ENCODE results near the gene CNPY1. TPM values are rescaled to one million over a fixed set of nuclear protein-coding genes. Genes with fewer than 3 reads are reported as not detected.

The CNPY1 gene
- total RNA-seq, 5 donors from 2014 or later (not counting 1 experiment from before 2014, with no cell fraction given), result not detected

DNA sequence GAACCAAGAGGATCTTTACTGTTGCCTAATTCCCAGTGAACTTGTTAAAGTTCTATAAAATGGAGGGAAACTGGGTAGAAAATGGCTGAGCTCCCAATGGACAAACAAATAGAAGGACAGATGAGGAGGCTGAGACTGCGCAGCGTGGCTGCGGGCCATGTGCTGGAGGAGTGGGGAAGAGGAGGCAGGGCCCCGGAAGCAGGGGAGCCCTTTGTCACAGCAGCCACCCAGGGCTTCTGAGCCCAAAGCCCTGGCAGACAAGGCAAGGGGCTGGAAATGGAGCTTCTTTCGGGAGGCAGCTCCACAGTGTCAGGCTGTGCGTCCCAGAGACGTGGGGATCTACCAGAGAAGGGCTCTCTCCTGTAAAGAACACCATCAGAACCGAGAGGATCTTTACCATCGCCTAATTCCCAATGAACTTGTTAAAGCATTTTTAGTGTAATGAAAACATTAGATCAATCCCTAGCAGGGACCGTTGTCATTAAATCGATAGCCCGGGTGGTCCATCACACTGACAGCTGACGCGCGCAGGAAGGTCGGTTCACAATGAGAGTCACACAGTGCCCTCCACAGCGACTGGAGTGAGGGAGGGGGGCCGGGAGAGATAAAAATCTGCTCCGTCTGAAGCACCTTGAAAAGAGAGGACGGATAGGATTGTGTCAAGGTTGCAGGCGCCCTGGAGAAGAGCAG lies 14.0 kb upstream of the CNPY1 start:
- Histone ChIP-seq H3K36me3 (ENCODE audit: control insufficient read depth in 2 of 2, extremely low read depth in 1 of 2, insufficient read depth in 1 of 2, low read length in 1 of 2) (no peaks in the 10 kb centered on the region), H3K27me3 (replicated peaks in 1 of 2; ENCODE audit: control insufficient read depth in 2 of 2, extremely low read depth in 1 of 2, insufficient read depth in 2 of 2, low read length in 1 of 2) (peaks cover 0 to 35% of the 10 kb centered on the region in 2 experiments), H3K27ac (ENCODE audit: low read length) (no peak overlapping the region), H3K4me1 (ENCODE audit: control insufficient read depth in 1 of 2, extremely low read depth in 1 of 2, insufficient read depth in 2 of 2, low read length in 2 of 2) (no peaks in the 10 kb centered on the region), H3K9me3 (no peaks in the 10 kb centered on the region), H3K4me3 (ENCODE audit: control insufficient read depth in 1 of 2, extremely low read depth in 1 of 2, low read length in 1 of 2) (no peak overlapping the region)
- no peaks in the 10 kb centered on the region for H3K9me3 Mint-ChIP-seq
- H3K4me3 Mint-ChIP-seq, result no peak overlapping the region
- ATAC-seq (replicated peaks in 1 of 4), result no peak
- H3K27me3 Mint-ChIP-seq, result peaks cover 6 to 16% of the 10 kb centered on the region in 2 donors
- H3K4me1 Mint-ChIP-seq, result no peaks in the 10 kb centered on the region
- H3K27ac Mint-ChIP-seq, result no peak overlapping the region
- 84% methylated on average over 18 of the region's 21 CpGs for WGBS (ENCODE audit: insufficient coverage)
- ChIA-PET POLR2A (no interaction called here), CTCF (no interaction called here)
- no peaks in the 10 kb centered on the region for H3K36me3 Mint-ChIP-seq
- DNase-seq, result no peak

GRCh38 chr7:155559519-155560108 lies 13.3 kb upstream of the CNPY1 start:
- Histone ChIP-seq H3K4me1 (ENCODE audit: control insufficient read depth in 1 of 2, extremely low read depth in 1 of 2, insufficient read depth in 2 of 2, low read length in 2 of 2) (no peaks in the 10 kb centered on the region), H3K9me3 (no peaks in the 10 kb centered on the region), H3K27ac (ENCODE audit: low read length) (no peak overlapping the region), H3K4me3 (ENCODE audit: control insufficient read depth in 1 of 2, extremely low read depth in 1 of 2, low read length in 1 of 2) (no peak overlapping the region), H3K36me3 (ENCODE audit: control insufficient read depth in 2 of 2, extremely low read depth in 1 of 2, insufficient read depth in 1 of 2, low read length in 1 of 2) (no peaks in the 10 kb centered on the region), H3K27me3 (replicated peaks in 1 of 2; ENCODE audit: control insufficient read depth in 2 of 2, extremely low read depth in 1 of 2, insufficient read depth in 2 of 2, low read length in 1 of 2) (peaks cover 0 to 36% of the 10 kb centered on the region in 2 experiments)
- DNase-seq, result no peak
- H3K4me3 Mint-ChIP-seq, result no peak overlapping the region
- no peaks in the 10 kb centered on the region for H3K9me3 Mint-ChIP-seq
- no peak for ATAC-seq (replicated peaks in 1 of 4)
- no peaks in the 10 kb centered on the region for H3K4me1 Mint-ChIP-seq
- H3K27me3 Mint-ChIP-seq, result peaks cover 6 to 16% of the 10 kb centered on the region in 2 donors
- CTCF ChIA-PET, result no interaction called here
- POLR2A ChIA-PET, result no interaction called here
- 71% methylated on average over 8 of the region's 13 CpGs for WGBS (ENCODE audit: insufficient coverage)
- H3K27ac Mint-ChIP-seq, result no peak overlapping the region
- no peaks in the 10 kb centered on the region for H3K36me3 Mint-ChIP-seq

GRCh38 chr7:155558961-155559360 lies 12.6 kb upstream of the CNPY1 start:
- Histone ChIP-seq H3K27ac (ENCODE audit: low read length) (no peak overlapping the region), H3K27me3 (replicated peaks in 1 of 2; ENCODE audit: control insufficient read depth in 2 of 2, extremely low read depth in 1 of 2, insufficient read depth in 2 of 2, low read length in 1 of 2) (peaks cover 0 to 36% of the 10 kb centered on the region in 2 experiments), H3K4me1 (ENCODE audit: control insufficient read depth in 1 of 2, extremely low read depth in 1 of 2, insufficient read depth in 2 of 2, low read length in 2 of 2) (no peaks in the 10 kb centered on the region), H3K36me3 (ENCODE audit: control insufficient read depth in 2 of 2, extremely low read depth in 1 of 2, insufficient read depth in 1 of 2, low read length in 1 of 2) (no peaks in the 10 kb centered on the region), H3K4me3 (ENCODE audit: control insufficient read depth in 1 of 2, extremely low read depth in 1 of 2, low read length in 1 of 2) (no peak overlapping the region), H3K9me3 (no peaks in the 10 kb centered on the region)
- H3K4me3 Mint-ChIP-seq, result no peak overlapping the region
- ChIA-PET CTCF (no interaction called here), POLR2A (no interaction called here)
- H3K36me3 Mint-ChIP-seq, result no peaks in the 10 kb centered on the region
- no peak for ATAC-seq (replicated peaks in 1 of 4)
- no peak overlapping the region for H3K27ac Mint-ChIP-seq
- H3K9me3 Mint-ChIP-seq, result no peaks in the 10 kb centered on the region
- no peaks in the 10 kb centered on the region for H3K4me1 Mint-ChIP-seq
- H3K27me3 Mint-ChIP-seq, result peaks cover 6 to 16% of the 10 kb centered on the region in 2 donors
- WGBS (ENCODE audit: insufficient coverage), result 94% methylated on average over 13 of the region's 13 CpGs
- no peak for DNase-seq

DNA sequence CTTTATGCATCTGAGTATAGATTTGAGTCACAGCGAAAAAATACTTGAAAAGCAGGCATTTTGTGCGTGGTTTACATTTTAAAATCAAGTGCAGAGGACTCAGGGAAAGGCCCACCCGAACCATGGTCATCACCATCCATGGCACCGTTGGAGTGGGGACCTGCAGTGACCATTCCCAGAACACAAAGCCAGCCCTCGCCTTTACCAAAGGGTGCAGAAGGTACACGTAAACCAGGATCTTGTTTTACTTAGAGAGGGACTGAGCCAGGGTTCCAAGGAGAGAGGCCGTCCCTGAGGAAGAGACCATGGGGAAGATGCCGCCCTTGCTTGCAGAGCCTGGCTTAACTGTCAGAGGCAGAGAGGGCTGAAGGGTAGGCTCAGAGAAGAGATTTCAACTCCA lies 12.0 kb upstream of the CNPY1 start:
- Histone ChIP-seq H3K36me3 (ENCODE audit: control insufficient read depth in 2 of 2, extremely low read depth in 1 of 2, insufficient read depth in 1 of 2, low read length in 1 of 2) (no peaks in the 10 kb centered on the region), H3K27ac (ENCODE audit: low read length) (no peak overlapping the region), H3K27me3 (replicated peaks in 1 of 2; ENCODE audit: control insufficient read depth in 2 of 2, extremely low read depth in 1 of 2, insufficient read depth in 2 of 2, low read length in 1 of 2) (peaks cover 0 to 36% of the 10 kb centered on the region in 2 experiments), H3K4me1 (ENCODE audit: control insufficient read depth in 1 of 2, extremely low read depth in 1 of 2, insufficient read depth in 2 of 2, low read length in 2 of 2) (no peaks in the 10 kb centered on the region), H3K9me3 (no peaks in the 10 kb centered on the region), H3K4me3 (ENCODE audit: control insufficient read depth in 1 of 2, extremely low read depth in 1 of 2, low read length in 1 of 2) (no peak overlapping the region)
- Mint-ChIP-seq H3K4me3 (no peak overlapping the region), H3K36me3 (no peaks in the 10 kb centered on the region), H3K27ac (no peak overlapping the region), H3K4me1 (no peaks in the 10 kb centered on the region), H3K9me3 (no peaks in the 10 kb centered on the region), H3K27me3 (peaks cover 6 to 17% of the 10 kb centered on the region in 2 donors)
- DNase-seq (no peak), ATAC-seq (replicated peaks in 1 of 4) (no peak)
- WGBS (ENCODE audit: insufficient coverage), result 91% methylated on average over 6 of the region's 8 CpGs
- CTCF ChIA-PET, result no interaction called here
- POLR2A ChIA-PET, result no interaction called here

- no peak overlapping the region for H3K4me3 Mint-ChIP-seq
- Histone ChIP-seq H3K4me1 (ENCODE audit: control insufficient read depth in 1 of 2, extremely low read depth in 1 of 2, insufficient read depth in 2 of 2, low read length in 2 of 2) (no peaks in the 10 kb centered on the region), H3K36me3 (ENCODE audit: control insufficient read depth in 2 of 2, extremely low read depth in 1 of 2, insufficient read depth in 1 of 2, low read length in 1 of 2) (no peaks in the 10 kb centered on the region), H3K27ac (ENCODE audit: low read length) (no peak overlapping the region), H3K9me3 (no peaks in the 10 kb centered on the region), H3K27me3 (replicated peaks in 1 of 2; ENCODE audit: control insufficient read depth in 2 of 2, extremely low read depth in 1 of 2, insufficient read depth in 2 of 2, low read length in 1 of 2) (peaks cover 0 to 36% of the 10 kb centered on the region in 2 experiments), H3K4me3 (ENCODE audit: control insufficient read depth in 1 of 2, extremely low read depth in 1 of 2, low read length in 1 of 2) (no peak overlapping the region)
- ATAC-seq (replicated peaks in 1 of 4) (no peak), DNase-seq (no peak)
- H3K9me3 Mint-ChIP-seq, result no peaks in the 10 kb centered on the region
- H3K27me3 Mint-ChIP-seq, result peaks cover 6 to 17% of the 10 kb centered on the region in 2 donors
- no peak overlapping the region for H3K27ac Mint-ChIP-seq
- POLR2A ChIA-PET, result no interaction called here
- H3K4me1 Mint-ChIP-seq, result no peaks in the 10 kb centered on the region
- CTCF ChIA-PET, result no interaction called here
- H3K36me3 Mint-ChIP-seq, result no peaks in the 10 kb centered on the region
- 85% methylated on average over 10 of the region's 10 CpGs for WGBS (ENCODE audit: insufficient coverage)
These were observed 11.4 kb upstream of the CNPY1 start for GRCh38 chr7:155557778-155558177.

- Mint-ChIP-seq H3K36me3 (no peaks in the 10 kb centered on the region), H3K9me3 (no peaks in the 10 kb centered on the region), H3K27me3 (peaks cover 6 to 17% of the 10 kb centered on the region in 2 donors), H3K4me3 (no peak overlapping the region), H3K4me1 (no peaks in the 10 kb centered on the region), H3K27ac (no peak overlapping the region)
- Histone ChIP-seq H3K4me3 (ENCODE audit: control insufficient read depth in 1 of 2, extremely low read depth in 1 of 2, low read length in 1 of 2) (no peak overlapping the region), H3K9me3 (no peaks in the 10 kb centered on the region), H3K4me1 (ENCODE audit: control insufficient read depth in 1 of 2, extremely low read depth in 1 of 2, insufficient read depth in 2 of 2, low read length in 2 of 2) (no peaks in the 10 kb centered on the region), H3K36me3 (ENCODE audit: control insufficient read depth in 2 of 2, extremely low read depth in 1 of 2, insufficient read depth in 1 of 2, low read length in 1 of 2) (no peaks in the 10 kb centered on the region), H3K27ac (ENCODE audit: low read length) (no peak overlapping the region), H3K27me3 (replicated peaks in 1 of 2; ENCODE audit: control insufficient read depth in 2 of 2, extremely low read depth in 1 of 2, insufficient read depth in 2 of 2, low read length in 1 of 2) (peaks cover 0 to 36% of the 10 kb centered on the region in 2 experiments)
- ATAC-seq (replicated peaks in 1 of 4) (no peak), DNase-seq (no peak)
- POLR2A ChIA-PET, result no interaction called here
- CTCF ChIA-PET, result no interaction called here
- WGBS (ENCODE audit: insufficient coverage), result 87% methylated on average over 8 of the region's 9 CpGs
These were observed 10.4 kb upstream of the CNPY1 start for GRCh38 chr7:155556763-155557162.
